A549 (cell line): ENCODE data around the gene ADGRG1. TPM values are rescaled to one million over a fixed set of nuclear protein-coding genes. Genes with fewer than 3 reads are reported as not detected.

Experiments
- ATAC-seq, 2 experiments: fragments of 200-7000 bp in 1 of 2; fragments of >200 bp in 1 of 2; cut with Nextera tagmentation in 1 of 2; cut with Tn5 transposase in 1 of 2; 3 replicates each; pipeline versions ENCODE4 v1.8.0 to v1.9.1; 2018 to 2020; ENCODE audit warnings: mild to moderate bottlenecking in 1 of 2, moderate library complexity in 1 of 2
- CTCF ChIA-PET: fragments of 300-600 bp; sonication (Branson Sonifier 250); formaldehyde crosslinking; extraction: SDS; loops from one replicate; lab custom pipeline; 2021; ENCODE audit warnings: antibody characterized with exemption, inconsistent platforms; lab: Yijun Ruan, JAX
- POLR2A ChIA-PET: fragments of 350-600 bp; formaldehyde crosslinking; extraction: SDS; loops from one replicate; lab custom pipeline; 2021; ENCODE audit warnings: antibody characterized with exemption, inconsistent platforms; lab: Yijun Ruan, JAX
- DNase-seq, 2 experiments: peaks; one replicate each; pipeline versions ENCODE4 v3.0.0 to v3.0.0-alpha.2; 2011 to 2016; ENCODE audit warnings: low read depth in 1 of 2, low spot score in 1 of 2
- FAIRE-seq: peaks from 2 replicates; lab custom pipeline; 2011; peaks lifted over from hg19 to GRCh38; lab: Jason Lieb, UNC
- H3K27ac ChIP-seq, 2 experiments: fragments of >200 bp; sonication (Bioruptor Twin); formaldehyde crosslinking; 3 replicates each; pipeline ENCODE4 v1.5.1; 2016 to 2017
- H3K4me1 ChIP-seq: fragments of >200 bp; sonication (Bioruptor Twin); formaldehyde crosslinking; 3 replicates; pipeline ENCODE4 v1.6.1; 2016
- H3K4me2 ChIP-seq: fragments of >200 bp; sonication (Bioruptor Twin); formaldehyde crosslinking; 3 replicates; pipeline ENCODE4 v1.6.1; 2016
- H3K4me3 ChIP-seq: fragments of >200 bp; sonication (Bioruptor Twin); formaldehyde crosslinking; 3 replicates; pipeline ENCODE4 v1.5.1; 2016
- H3K9me3 ChIP-seq: fragments of >200 bp; sonication (Bioruptor Twin); formaldehyde crosslinking; 3 replicates; pipeline ENCODE4 v1.6.1; 2016
- BHLHE40 ChIP-seq: IDR thresholded peaks from 2 replicates; pipeline ENCODE4 v1.6.1; 2012; ENCODE audit warnings: low read depth, low read length, inconsistent platforms
- CEBPB ChIP-seq, 2 experiments: fragments of >200 bp in 1 of 2; sonication (Bioruptor Twin) in 1 of 2; formaldehyde crosslinking in 1 of 2; IDR thresholded peaks; 2 replicates each; pipeline ENCODE4 v1.6.1; 2012 to 2016
- CHD2 ChIP-seq: fragments of 150-350 bp; IDR thresholded peaks from 2 replicates; pipeline ENCODE4 v1.6.1; 2014; ENCODE audit warnings: low read length; ENCODE audit not compliant: partially characterized antibody
- EHF ChIP-seq: fragments of 250-450 bp; sonication (Bioruptor Pico); IDR thresholded peaks from 2 replicates; pipeline ENCODE4 v1.5.0; 2020; ENCODE audit warnings: mild to moderate bottlenecking
- EP300 ChIP-seq, 2 experiments: fragments of >200 bp; sonication (Bioruptor Twin); formaldehyde crosslinking; IDR thresholded peaks; 2 replicates in 1 of 2; 3 replicates in 1 of 2; pipeline ENCODE4 v1.6.1; 2016 to 2017
- GATA3 ChIP-seq: IDR thresholded peaks from 2 replicates; pipeline ENCODE4 v1.6.1; 2012; ENCODE audit warnings: borderline replicate concordance
- HDAC2 ChIP-seq: fragments of 200-600 bp; sonication (generic); IDR thresholded peaks from 2 replicates; pipeline ENCODE4 v1.6.1; 2016
- JUN ChIP-seq, 2 experiments: fragments of >200 bp; sonication (Bioruptor Twin); formaldehyde crosslinking; IDR thresholded peaks; 2 replicates in 1 of 2; 3 replicates in 1 of 2; pipeline ENCODE4 v1.6.1; 2016 to 2017
- JUNB ChIP-seq: fragments of >200 bp; sonication (Bioruptor Twin); formaldehyde crosslinking; IDR thresholded peaks from 2 replicates; pipeline ENCODE4 v1.6.1; 2016
- KDM5A ChIP-seq: fragments of 200-600 bp; sonication (generic); IDR thresholded peaks from 2 replicates; pipeline ENCODE4 v1.6.1; 2016; ENCODE audit warnings: antibody characterized with exemption, mild to moderate bottlenecking
- MAZ ChIP-seq: fragments of 150-350 bp; IDR thresholded peaks from 2 replicates; pipeline ENCODE4 v1.6.1; 2014; ENCODE audit warnings: antibody characterized with exemption, low read depth, low read length, borderline replicate concordance
- MYC ChIP-seq: IDR thresholded peaks from 2 replicates; pipeline ENCODE4 v1.6.1; 2012; ENCODE audit warnings: mild to moderate bottlenecking, inconsistent platforms, low read length, improper control_type of control experiment, borderline replicate concordance
- NPAS2 ChIP-seq: fragments of 250-450 bp; sonication (Bioruptor Pico); IDR thresholded peaks from 2 replicates; pipeline ENCODE4 v1.8.0; 2022; ENCODE audit warnings: mild to moderate bottlenecking, moderate library complexity, borderline replicate concordance
- NR3C1 ChIP-seq: fragments of >200 bp; sonication (Bioruptor Twin); formaldehyde crosslinking; IDR thresholded peaks from 3 replicates; pipeline ENCODE4 v1.6.1; 2017
- RARB ChIP-seq: fragments of 250-450 bp; sonication (Bioruptor Pico); IDR thresholded peaks from 2 replicates; pipeline ENCODE4 v1.8.0; 2021; ENCODE audit warnings: mild to moderate bottlenecking, moderate library complexity
- RCOR1 ChIP-seq: fragments of 150-350 bp; IDR thresholded peaks from 2 replicates; pipeline ENCODE4 v1.6.1; 2014; ENCODE audit warnings: antibody characterized with exemption, low read length, low read depth
- RFX5 ChIP-seq: fragments of 450-650 bp; IDR thresholded peaks from 2 replicates; pipeline ENCODE4 v1.7.1; 2014; ENCODE audit warnings: antibody characterized with exemption, mild to moderate bottlenecking, moderate library complexity
- SREBF2 ChIP-seq: fragments of 450-650 bp; IDR thresholded peaks from 2 replicates; pipeline ENCODE4 v1.6.1; 2014; ENCODE audit warnings: mild to moderate bottlenecking, moderate library complexity
- TFCP2L1 ChIP-seq: fragments of 250-450 bp; sonication (Bioruptor Pico); IDR thresholded peaks from 2 replicates; pipeline ENCODE4 v1.5.0; 2021; ENCODE audit warnings: mild to moderate bottlenecking
- ZFP36 ChIP-seq: fragments of 450-650 bp; IDR thresholded peaks from 2 replicates; pipeline ENCODE4 v1.6.1; 2014; ENCODE audit warnings: borderline replicate concordance; ENCODE audit not compliant: partially characterized antibody
- ZNF302 ChIP-seq: fragments of 250-450 bp; sonication (Bioruptor Pico); IDR thresholded peaks from 2 replicates; pipeline ENCODE4 v1.9.0; 2021; ENCODE audit warnings: inconsistent platforms, mild to moderate bottlenecking, moderate library complexity
- WGBS: methylation state at CpG from one replicate; pipeline ENCODE4 v1.1.6; 2017; ENCODE audit errors: missing lambda C conversion rate; 5-methylcytosine and 5-hydroxymethylcytosine counted together
- polyA plus RNA-seq, 4 experiments: library from polyadenylated mRNA; depleted of rRNA in 3 of 4; stranded (reverse); fragments of >200 nt; fragmentation: RNase III in 1 of 4; extraction: RNeasy Plus Mini Kit Qiagen cat#74134 plus additional on column Dnase treatment in 1 of 4; gene quantifications; 2 replicates in 3 of 4; 3 replicates in 1 of 4; pipeline ENCODE4 v1.2.3, GENCODE V29; 2011 to 2017
- TF ChIP-seq, protein P1 (sequence below): fragments of 200-600 bp; sonication (generic); IDR thresholded peaks from 2 replicates; pipeline ENCODE4 v1.6.1; 2016; ENCODE audit warnings: antibody characterized with exemption, mild to moderate bottlenecking, moderate library complexity
- TF ChIP-seq, protein P2 (sequence below): IDR thresholded peaks from 2 replicates; pipeline ENCODE4 v1.6.1; 2012
- TF ChIP-seq, protein P3 (sequence below): fragments of 450-650 bp; IDR thresholded peaks from 2 replicates; pipeline ENCODE4 v1.6.1; 2014; ENCODE audit warnings: antibody characterized with exemption

Gene ADGRG1
- polyA plus RNA-seq, 2 of the 4 experiments (the other 2 are of a cell fraction): 28.3 to 142 TPM

DNA sequence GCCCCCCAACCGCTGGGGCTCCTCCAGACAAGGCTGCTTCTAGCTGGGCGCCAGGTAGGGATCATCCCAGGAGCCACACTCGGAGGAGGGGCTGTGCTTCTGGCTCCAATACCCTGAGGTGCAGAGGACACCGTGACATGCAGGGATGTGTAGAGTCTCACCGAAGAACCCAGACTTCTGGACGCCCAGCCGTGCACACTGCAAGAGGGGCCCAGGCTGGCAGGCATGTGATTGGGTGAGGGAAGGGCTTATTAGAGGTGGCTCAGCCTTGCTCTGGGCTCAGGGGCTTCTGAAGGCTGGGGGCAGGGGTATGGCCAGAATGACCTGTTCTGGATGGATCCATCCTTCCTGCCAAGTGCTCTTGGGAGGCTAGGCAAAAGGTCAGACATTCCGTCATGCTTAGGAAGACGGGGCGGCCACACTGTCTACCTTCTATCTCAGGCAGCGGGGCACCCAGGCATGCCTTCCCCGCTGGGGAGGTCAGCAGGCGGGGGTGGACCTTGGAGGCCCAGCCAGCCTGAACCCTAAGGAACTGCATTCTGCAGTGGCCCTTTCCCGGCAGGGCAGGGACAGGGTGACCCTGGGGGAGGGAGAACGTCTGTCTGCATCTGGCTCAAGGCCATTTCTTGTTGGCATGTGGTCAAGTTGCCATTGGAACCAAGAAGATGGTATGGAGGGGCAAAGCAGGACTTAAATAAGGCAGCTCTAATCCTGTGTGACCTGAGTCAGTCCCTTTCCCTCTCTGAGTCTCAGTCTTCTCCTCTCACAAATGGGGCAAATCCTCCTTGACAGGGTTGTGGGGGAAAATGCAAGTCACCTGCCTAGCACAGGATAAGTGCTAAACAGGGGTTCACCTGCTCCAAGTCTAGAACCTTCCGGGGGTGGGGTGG, 5.8 kb upstream of the ADGRG1 start (continued):
- TF ChIP-seq, protein P1, sequence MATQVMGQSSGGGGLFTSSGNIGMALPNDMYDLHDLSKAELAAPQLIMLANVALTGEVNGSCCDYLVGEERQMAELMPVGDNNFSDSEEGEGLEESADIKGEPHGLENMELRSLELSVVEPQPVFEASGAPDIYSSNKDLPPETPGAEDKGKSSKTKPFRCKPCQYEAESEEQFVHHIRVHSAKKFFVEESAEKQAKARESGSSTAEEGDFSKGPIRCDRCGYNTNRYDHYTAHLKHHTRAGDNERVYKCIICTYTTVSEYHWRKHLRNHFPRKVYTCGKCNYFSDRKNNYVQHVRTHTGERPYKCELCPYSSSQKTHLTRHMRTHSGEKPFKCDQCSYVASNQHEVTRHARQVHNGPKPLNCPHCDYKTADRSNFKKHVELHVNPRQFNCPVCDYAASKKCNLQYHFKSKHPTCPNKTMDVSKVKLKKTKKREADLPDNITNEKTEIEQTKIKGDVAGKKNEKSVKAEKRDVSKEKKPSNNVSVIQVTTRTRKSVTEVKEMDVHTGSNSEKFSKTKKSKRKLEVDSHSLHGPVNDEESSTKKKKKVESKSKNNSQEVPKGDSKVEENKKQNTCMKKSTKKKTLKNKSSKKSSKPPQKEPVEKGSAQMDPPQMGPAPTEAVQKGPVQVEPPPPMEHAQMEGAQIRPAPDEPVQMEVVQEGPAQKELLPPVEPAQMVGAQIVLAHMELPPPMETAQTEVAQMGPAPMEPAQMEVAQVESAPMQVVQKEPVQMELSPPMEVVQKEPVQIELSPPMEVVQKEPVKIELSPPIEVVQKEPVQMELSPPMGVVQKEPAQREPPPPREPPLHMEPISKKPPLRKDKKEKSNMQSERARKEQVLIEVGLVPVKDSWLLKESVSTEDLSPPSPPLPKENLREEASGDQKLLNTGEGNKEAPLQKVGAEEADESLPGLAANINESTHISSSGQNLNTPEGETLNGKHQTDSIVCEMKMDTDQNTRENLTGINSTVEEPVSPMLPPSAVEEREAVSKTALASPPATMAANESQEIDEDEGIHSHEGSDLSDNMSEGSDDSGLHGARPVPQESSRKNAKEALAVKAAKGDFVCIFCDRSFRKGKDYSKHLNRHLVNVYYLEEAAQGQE: no peak
- TF ChIP-seq BHLHE40 (no peak), ZFP36 (peak; percentile 82), CHD2 (no peak), EHF (CRISPR knock-in tag) (no peak), GATA3 (peak; percentile 51), MYC (no peak), JUNB (no peak), HDAC2 (0 out of 2 replicates have a peak, but pooled peaks have one; percentile 35), MAZ (no peak), EP300 (IDR thresholded peaks at IDR 0.05) (peak; percentile 21 to 53; a peak in 1 of 5 replicates)
- TF ChIP-seq, protein P2, sequence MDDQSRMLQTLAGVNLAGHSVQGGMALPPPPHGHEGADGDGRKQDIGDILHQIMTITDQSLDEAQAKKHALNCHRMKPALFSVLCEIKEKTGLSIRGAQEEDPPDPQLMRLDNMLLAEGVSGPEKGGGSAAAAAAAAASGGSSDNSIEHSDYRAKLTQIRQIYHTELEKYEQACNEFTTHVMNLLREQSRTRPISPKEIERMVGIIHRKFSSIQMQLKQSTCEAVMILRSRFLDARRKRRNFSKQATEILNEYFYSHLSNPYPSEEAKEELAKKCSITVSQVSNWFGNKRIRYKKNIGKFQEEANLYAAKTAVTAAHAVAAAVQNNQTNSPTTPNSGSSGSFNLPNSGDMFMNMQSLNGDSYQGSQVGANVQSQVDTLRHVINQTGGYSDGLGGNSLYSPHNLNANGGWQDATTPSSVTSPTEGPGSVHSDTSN: no peak

DNA sequence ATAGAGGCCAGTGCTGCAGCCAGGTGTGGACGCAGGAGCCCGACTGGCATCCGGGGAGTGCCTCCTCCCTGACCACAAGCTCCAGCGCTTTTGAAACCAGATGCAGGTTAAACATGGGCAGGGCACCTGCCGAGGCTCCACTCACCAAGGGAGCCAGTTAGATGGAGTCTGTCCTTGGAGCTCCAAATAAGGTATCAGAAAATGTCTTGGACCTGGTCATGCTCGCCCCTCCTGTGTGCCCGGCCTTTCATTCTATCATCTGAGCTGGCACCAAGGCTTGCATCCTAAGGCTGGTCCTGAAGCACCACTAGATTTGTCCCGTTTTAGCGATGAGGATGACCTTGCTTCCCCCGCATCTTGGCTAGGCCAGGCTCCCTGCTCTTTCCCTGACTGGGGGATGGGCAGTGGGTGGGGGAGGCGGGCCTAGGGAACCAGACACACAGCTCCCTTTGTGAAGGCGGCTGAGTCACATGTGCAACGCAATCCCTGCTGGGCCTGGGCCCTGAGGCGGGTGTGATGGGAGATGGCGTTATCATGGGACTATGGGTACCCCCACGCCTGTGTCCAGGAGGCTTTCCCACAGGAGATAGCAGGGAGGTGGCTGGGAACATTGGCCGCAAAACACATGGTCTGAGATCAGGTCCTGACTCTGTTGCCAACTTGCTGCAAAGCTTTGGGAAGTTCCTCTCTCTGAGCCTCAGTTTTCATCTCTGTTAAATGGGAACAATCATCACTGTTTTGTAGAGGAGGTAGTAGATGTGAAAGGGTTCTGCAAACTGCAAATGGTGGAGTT, 5.0 kb upstream of the ADGRG1 start:
- Histone ChIP-seq H3K4me2 (peak overlapping the region; percentile 59), H3K9me3 (no peaks in the 10 kb centered on the region), H3K4me1 (peaks cover 98% of the 10 kb centered on the region), H3K4me3 (no peak overlapping the region), H3K27ac (peak overlapping the region; percentile 91 to 98)
- POLR2A ChIA-PET: interaction anchor here (0.6 kb wide), 2 partner anchors 12 to 38 kb away, joined by 3 to 7 read pairs; no protein-coding TSS in a partner anchor
- peak; percentile 47 to 87 for DNase-seq
- WGBS: 33% methylated on average over 14 of the region's 17 CpGs
- no peak for FAIRE-seq
- CTCF ChIA-PET: interaction anchor here (0.7 to 12.2 kb wide), 14 partner anchors 10 to 54 kb away, joined by 3 to 100 read pairs (median 6); no protein-coding TSS in a partner anchor
- ATAC-seq: peak; percentile 27 to 33
- TF ChIP-seq ZNF302 (CRISPR knock-in tag) (no peak), CEBPB (IDR thresholded peaks at IDR 0.05) (peak in 1 of 2 experiments; percentile 49; a peak in 2 of 4 replicates), RARB (CRISPR knock-in tag) (no peak), RCOR1 (peak; percentile 90; the same call in 1 of the 2 replicates), BHLHE40 (no peak), MAZ (no peak), NPAS2 (CRISPR knock-in tag) (no peak), EP300 (IDR thresholded peaks at IDR 0.05) (peak; percentile 44 to 73; a peak in 3 of 5 replicates), NR3C1 (no peak), SREBF2 (no peak), RFX5 (no peak), TFCP2L1 (CRISPR knock-in tag) (no peak), KDM5A (no peak), ZFP36 (no peak), JUN (IDR thresholded peaks at IDR 0.05) (peak in 1 of 2 experiments; percentile 51; a peak in 2 of 5 replicates), CHD2 (peak; percentile 81)
- TF ChIP-seq, protein P3, sequence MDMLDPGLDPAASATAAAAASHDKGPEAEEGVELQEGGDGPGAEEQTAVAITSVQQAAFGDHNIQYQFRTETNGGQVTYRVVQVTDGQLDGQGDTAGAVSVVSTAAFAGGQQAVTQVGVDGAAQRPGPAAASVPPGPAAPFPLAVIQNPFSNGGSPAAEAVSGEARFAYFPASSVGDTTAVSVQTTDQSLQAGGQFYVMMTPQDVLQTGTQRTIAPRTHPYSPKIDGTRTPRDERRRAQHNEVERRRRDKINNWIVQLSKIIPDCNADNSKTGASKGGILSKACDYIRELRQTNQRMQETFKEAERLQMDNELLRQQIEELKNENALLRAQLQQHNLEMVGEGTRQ: peak; percentile 57
- TF ChIP-seq, protein P2: no peak
- TF ChIP-seq, protein P1: no peak
